Aorta (tissue), 5 donors: ENCODE results near the gene VWA8. TPM values are rescaled to one million over a fixed set of nuclear protein-coding genes. Genes with fewer than 3 reads are reported as not detected.
A peak's percentile ranks its signal among the peaks of the same experiment; 100 is the strongest.

Source experiments
- ATAC-seq: fragments of 200-7000 bp; cut with Tn5 transposase; one replicate; pipeline ENCODE4 v1.9.1; 2022; ENCODE audit warnings: moderate library complexity; ENCODE audit not compliant: low FRiP score
- DNase-seq, 2 donors: peaks; one replicate each; pipeline ENCODE4 v3.0.0-alpha.2; 2020
- H3K27ac ChIP-seq, 2 donors: one replicate each; pipeline ENCODE4 v1.5.1; 2013; ENCODE audit warnings: low read length in 2 of 2, mild to moderate bottlenecking in 2 of 2, moderate library complexity in 2 of 2, control low read depth in 1 of 2, inconsistent platforms in 1 of 2, low read depth in 1 of 2
- H3K27me3 ChIP-seq, 2 donors: one replicate each; pipeline ENCODE4 v1.6.1; 2013; ENCODE audit warnings: control low read depth in 1 of 2, low read length in 1 of 2, mild to moderate bottlenecking in 1 of 2, moderate library complexity in 1 of 2; ENCODE audit not compliant: insufficient read depth in 2 of 2, control insufficient read depth in 1 of 2
- H3K36me3 ChIP-seq, 2 donors: one replicate each; pipeline ENCODE4 v1.6.1; 2013; ENCODE audit warnings: control low read depth in 1 of 2, low read length in 1 of 2, mild to moderate bottlenecking in 1 of 2; ENCODE audit not compliant: insufficient read depth in 2 of 2, control insufficient read depth in 1 of 2
- H3K4me1 ChIP-seq, 2 donors: one replicate each; pipeline ENCODE4 v1.6.1; 2013; ENCODE audit warnings: low read length in 2 of 2, control low read depth in 1 of 2, mild to moderate bottlenecking in 1 of 2, moderate library complexity in 1 of 2; ENCODE audit not compliant: insufficient read depth in 2 of 2, control insufficient read depth in 1 of 2
- H3K4me3 ChIP-seq, 2 donors: one replicate each; pipeline ENCODE4 v1.5.1; 2013; ENCODE audit warnings: low read length in 2 of 2, control low read depth in 1 of 2, mild to moderate bottlenecking in 1 of 2
- H3K9me3 ChIP-seq: one replicate; pipeline ENCODE4 v1.6.1; 2013; ENCODE audit warnings: mild to moderate bottlenecking, low read length; ENCODE audit not compliant: control insufficient read depth
- WGBS, 2 donors: extraction: QIAGEN DNeasy Blood & Tissue Kit; methylation state at CpG; one replicate each; pipeline ENCODE4 v1.1.7; 2013; 5-methylcytosine and 5-hydroxymethylcytosine counted together
- intact Hi-C, 2 donors: fragments of 100-400 bp; cut with DNase I; formaldehyde crosslinking; loops; one replicate each; pipeline versions ENCODE4 v1.14.2 to v1.15.0; 2022
- polyA plus RNA-seq, 2 donors: library from polyadenylated mRNA; stranded (reverse); fragments of 200-250 nt; gene quantifications; one replicate each; pipeline ENCODE4 v1.2.3, GENCODE V29; 2013
- total RNA-seq, 2 donors: library from RNA; stranded (reverse); fragmentation: NEBNext Ultra II Directional; extraction: Animal tissue kit (Norgen Biotek cat#: 25700); gene quantifications; one replicate each; pipeline ENCODE4 v1.2.1, GENCODE V29; 2021
- donor health status: healthy with polysubstance abuse.
- donor health status: Bipolar disorder and iron deficiency.
- donor health status: DM: no; HTN: no; CAD: no.
- donor health status: DM: no; HTN: no; CAD: no.
- donor health status: DM: yes; HTN: yes; CAD: no.

The VWA8 gene
- total and polyA plus RNA-seq, 4 donors = 1.9 to 18.2 (median 9.8) TPM

- 51 to 55% methylated on average over 1 of the region's 1 CpG for WGBS, 2 donors
- Histone ChIP-seq H3K4me3 (no peak overlapping the region), H3K36me3 (peaks cover 0 to 3% of the 10 kb centered on the region in 2 donors), H3K9me3 (no peaks in the 10 kb centered on the region), H3K27ac (no peak overlapping the region), H3K27me3 (no peaks in the 10 kb centered on the region), H3K4me1 (no peaks in the 10 kb centered on the region)
- intact Hi-C loops = no loop called here
- ATAC-seq (no peak), DNase-seq (no peak)
These were observed 352.1 kb downstream of the VWA8 start for GRCh38 chr13:41608839-41609177.

GRCh38 chr13:41608111-41608838 is 352.6 kb downstream of the VWA8 start:
- no peak for ATAC-seq
- Histone ChIP-seq H3K36me3 (peaks cover 0 to 3% of the 10 kb centered on the region in 2 donors), H3K4me3 (no peak overlapping the region), H3K4me1 (no peaks in the 10 kb centered on the region), H3K27ac (no peak overlapping the region), H3K9me3 (no peaks in the 10 kb centered on the region), H3K27me3 (no peaks in the 10 kb centered on the region)
- intact Hi-C loops = no loop called here
- DNase-seq = no peak
- 78 to 86% methylated on average over 5 of the region's 5 CpGs for WGBS, 2 donors

- no peak for ATAC-seq
- H3K9me3 ChIP-seq = no peaks in the 10 kb centered on the region
- no peak overlapping the region for H3K27ac ChIP-seq
- WGBS, 2 donors = 95 to 96% methylated on average over 2 of the region's 2 CpGs
- peaks cover 0 to 3% of the 10 kb centered on the region in 2 donors for H3K36me3 ChIP-seq
- H3K27me3 ChIP-seq = no peaks in the 10 kb centered on the region
- intact Hi-C loops = no loop called here
- no peak overlapping the region for H3K4me3 ChIP-seq
- no peaks in the 10 kb centered on the region for H3K4me1 ChIP-seq
- DNase-seq = no peak
These were observed 354.3 kb downstream of the VWA8 start for GRCh38 chr13:41606646-41607045.

- Histone ChIP-seq H3K9me3 (no peaks in the 10 kb centered on the region), H3K4me1 (no peaks in the 10 kb centered on the region), H3K27me3 (no peaks in the 10 kb centered on the region), H3K4me3 (no peak overlapping the region), H3K36me3 (peaks cover 0 to 6% of the 10 kb centered on the region in 2 donors), H3K27ac (no peak overlapping the region)
- intact Hi-C loops = no loop called here
- DNase-seq = no peak
- ATAC-seq = no peak
- WGBS, 2 donors = 88% methylated on average over 5 of the region's 5 CpGs
These were observed 355.3 kb downstream of the VWA8 start for GRCh38 chr13:41605319-41606285.

GRCh38 chr13:41603917-41604316 is 357.0 kb downstream of the VWA8 start:
- 98 to 100% methylated on average over 1 of the region's 1 CpG for WGBS, 2 donors
- Histone ChIP-seq H3K4me3 (no peak overlapping the region), H3K9me3 (no peaks in the 10 kb centered on the region), H3K27ac (no peak overlapping the region), H3K27me3 (no peaks in the 10 kb centered on the region), H3K36me3 (peaks cover 0 to 4% of the 10 kb centered on the region in 2 donors), H3K4me1 (no peaks in the 10 kb centered on the region)
- ATAC-seq (no peak), DNase-seq (no peak)
- intact Hi-C loops = no loop called here

- intact Hi-C loops = no loop called here
- no peaks in the 10 kb centered on the region for H3K27me3 ChIP-seq
- peaks cover 0 to 4% of the 10 kb centered on the region in 2 donors for H3K36me3 ChIP-seq
- no peaks in the 10 kb centered on the region for H3K9me3 ChIP-seq
- H3K4me3 ChIP-seq = no peak overlapping the region
- H3K27ac ChIP-seq = peak overlapping the region in 1 of 2 donors; percentile 35
- WGBS, 2 donors = 79 to 81% methylated on average over 7 of the region's 7 CpGs
- H3K4me1 ChIP-seq = no peaks in the 10 kb centered on the region
- ATAC-seq (no peak), DNase-seq (no peak)
These were observed 359.0 kb downstream of the VWA8 start for GRCh38 chr13:41601718-41602445.

GRCh38 chr13:41599619-41600018 is 361.3 kb downstream of the VWA8 start:
- no peak overlapping the region for H3K27ac ChIP-seq
- ATAC-seq = no peak
- no peaks in the 10 kb centered on the region for H3K4me1 ChIP-seq
- no peaks in the 10 kb centered on the region for H3K9me3 ChIP-seq
- H3K27me3 ChIP-seq = no peaks in the 10 kb centered on the region
- DNase-seq = peak in 1 of 2 donors; percentile 40
- intact Hi-C loops = no loop called here
- peaks cover 0 to 4% of the 10 kb centered on the region in 2 donors for H3K36me3 ChIP-seq
- WGBS, 2 donors = 5 to 21% methylated on average over 3 of the region's 3 CpGs
- no peak overlapping the region for H3K4me3 ChIP-seq

- Histone ChIP-seq H3K36me3 (peaks cover 0 to 4% of the 10 kb centered on the region in 2 donors), H3K27me3 (no peaks in the 10 kb centered on the region), H3K9me3 (no peaks in the 10 kb centered on the region), H3K4me1 (peaks cover 0 to 2% of the 10 kb centered on the region in 2 donors), H3K27ac (no peak overlapping the region), H3K4me3 (no peak overlapping the region)
- ATAC-seq = no peak
- DNase-seq = no peak
- intact Hi-C loops = no loop called here
- WGBS, 2 donors = 98 to 100% methylated on average over 2 of the region's 2 CpGs
These were observed 363.4 kb downstream of the VWA8 start for GRCh38 chr13:41597348-41598041.
